GM19238 (cell line): ENCODE measurements around the gene CFAP90.

Source experiments
- DNase-seq: peaks from one replicate; pipeline ENCODE4 v3.0.0; 2011; ENCODE audit warnings: low spot score; ENCODE audit not compliant: insufficient read length

Gene CFAP90

DNA sequence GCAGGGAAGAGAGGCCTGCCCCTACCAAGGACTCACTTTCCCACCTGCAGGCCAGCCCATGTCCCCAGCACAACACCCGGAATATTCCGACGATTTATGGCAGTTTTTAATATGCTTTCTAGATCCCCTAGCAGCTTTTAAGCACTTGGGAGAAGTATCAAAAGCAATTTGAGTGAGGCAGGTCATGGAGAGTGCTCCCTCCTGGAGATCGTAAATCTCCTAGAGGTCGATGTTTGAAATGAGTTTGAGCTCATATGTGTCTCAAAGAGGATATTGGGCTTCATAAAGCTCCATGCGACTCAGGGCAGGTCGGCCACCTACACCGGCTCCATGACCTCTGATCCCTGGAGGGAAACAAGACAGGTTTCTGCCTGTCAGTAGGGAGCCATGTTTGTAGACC is 27.3 kb downstream of the CFAP90 start:
- no peak for DNase-seq

DNA sequence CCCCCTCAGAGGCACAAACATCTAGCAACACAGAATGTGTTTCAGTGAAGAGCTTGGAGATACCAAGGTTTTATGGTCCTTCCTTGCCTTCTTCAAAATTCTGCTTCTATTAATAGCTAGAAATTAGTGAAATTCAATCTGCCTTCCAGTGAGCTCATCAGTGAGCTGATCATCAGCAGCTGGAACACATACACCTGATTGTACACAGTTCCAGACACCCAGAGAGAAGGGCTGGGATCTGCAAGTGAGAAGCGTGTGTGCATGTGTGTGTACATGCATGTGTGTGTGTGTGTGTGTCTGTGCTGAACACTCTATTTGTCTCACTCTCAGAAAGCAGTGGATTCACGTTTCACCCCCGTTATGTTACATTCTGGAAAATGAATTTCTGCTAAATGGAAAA is 28.5 kb downstream of the CFAP90 start:
- DNase-seq: no peak

DNA sequence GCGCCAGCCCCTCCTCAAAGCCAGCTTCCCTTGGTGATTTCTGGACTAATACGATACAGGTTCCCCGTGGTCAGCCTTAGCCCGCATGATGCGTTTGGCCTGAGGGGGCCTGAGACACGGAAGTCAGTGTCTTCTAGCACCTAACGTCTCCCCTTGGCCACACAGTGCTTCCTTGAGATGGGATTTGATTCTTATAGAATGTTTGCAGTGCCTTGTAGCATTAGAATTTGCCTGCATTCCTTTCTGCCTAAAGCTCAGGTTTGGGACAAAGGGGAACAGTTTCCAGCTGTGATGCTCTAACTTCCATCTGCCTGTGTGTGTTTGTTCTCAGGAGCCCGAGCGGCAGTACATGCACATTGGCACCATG is 34.4 kb downstream of the CFAP90 start:
- DNase-seq: no peak

GRCh38 chr5:7815892-7816534 is 34.9 kb downstream of the CFAP90 start:
- DNase-seq: peak; percentile 67

DNA sequence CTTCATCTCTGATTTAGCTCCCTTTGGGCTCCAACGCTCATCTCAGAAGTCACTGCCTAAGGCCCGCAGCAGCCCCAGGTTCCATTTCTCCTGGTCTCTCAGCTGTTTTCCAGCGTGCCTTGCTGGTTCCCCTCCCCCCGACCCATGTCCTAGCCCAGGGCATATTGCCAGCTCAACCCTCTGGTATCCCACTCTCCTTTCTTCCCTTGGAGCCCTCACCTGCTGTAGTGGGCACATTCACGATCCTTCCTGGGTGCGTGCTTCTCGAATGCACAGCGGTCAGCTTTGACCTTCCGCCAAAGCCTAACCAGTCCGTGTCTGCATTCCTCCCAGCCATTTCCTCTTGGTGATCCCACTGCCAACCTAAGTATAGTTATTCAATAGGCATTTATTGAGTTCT is 36.1 kb downstream of the CFAP90 start:
- DNase-seq: no peak

- no peak for DNase-seq
These were observed 37.4 kb downstream of the CFAP90 start for GRCh38 chr5:7813576-7813975.

DNA sequence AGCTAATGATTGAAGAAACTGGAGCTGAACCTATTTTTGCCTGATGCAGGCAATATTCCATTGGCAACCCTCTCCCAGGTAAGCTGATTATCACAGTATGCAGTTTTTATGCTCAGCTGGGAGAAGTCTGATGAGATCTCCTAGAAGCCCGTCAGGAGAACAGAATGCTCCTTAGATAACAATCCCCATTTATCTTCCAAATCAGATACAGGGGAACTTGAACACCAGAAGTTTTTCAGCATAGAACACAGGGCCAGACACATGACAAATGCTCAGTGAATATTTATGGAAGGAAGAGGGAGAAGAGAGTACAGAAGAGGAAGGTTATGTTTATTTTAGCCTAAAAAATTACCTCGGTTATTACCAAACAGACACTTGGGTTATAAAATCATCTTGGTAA is 37.9 kb downstream of the CFAP90 start:
- no peak for DNase-seq

DNA sequence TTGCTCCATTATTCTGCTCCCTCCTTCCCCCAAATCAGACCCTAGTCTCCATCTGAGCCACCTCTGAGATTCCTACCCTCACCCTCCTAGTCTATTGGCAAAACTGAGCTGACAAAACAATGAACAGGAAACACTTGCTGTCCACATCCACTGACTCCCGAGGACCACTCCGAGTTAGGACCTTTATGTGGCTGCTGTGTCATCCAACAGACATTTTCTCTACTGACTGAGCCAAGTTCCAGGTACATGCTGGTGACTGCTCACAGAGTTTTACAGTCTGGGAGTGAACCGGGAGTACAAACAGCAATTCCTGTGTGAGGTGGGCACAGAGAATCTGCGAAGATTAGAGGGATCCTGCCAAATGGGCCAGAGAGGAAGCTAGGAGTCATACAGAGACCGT is 39.2 kb downstream of the CFAP90 start:
- no peak for DNase-seq

DNA sequence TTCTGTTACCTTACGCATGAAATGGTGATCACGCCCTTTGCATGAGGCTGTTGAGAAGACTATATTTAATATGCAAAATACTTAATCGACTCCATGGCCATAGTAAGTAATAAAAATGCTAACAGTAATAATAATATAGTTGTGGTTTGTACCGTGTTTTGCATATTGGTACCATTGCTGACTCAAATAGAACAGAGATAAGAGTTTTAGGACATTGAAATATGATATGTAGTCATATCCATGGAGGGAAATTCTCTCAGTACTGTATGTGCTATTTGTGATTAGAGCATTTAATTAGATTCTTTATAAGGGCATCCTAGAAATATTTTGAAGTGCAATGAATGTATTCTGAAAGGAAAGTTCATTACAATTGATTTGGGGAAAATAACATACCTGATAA is 41.9 kb downstream of the CFAP90 start:
- no peak for DNase-seq

GRCh38 chr5:7805379-7805778 is 45.6 kb downstream of the CFAP90 start:
- no peak for DNase-seq

DNA sequence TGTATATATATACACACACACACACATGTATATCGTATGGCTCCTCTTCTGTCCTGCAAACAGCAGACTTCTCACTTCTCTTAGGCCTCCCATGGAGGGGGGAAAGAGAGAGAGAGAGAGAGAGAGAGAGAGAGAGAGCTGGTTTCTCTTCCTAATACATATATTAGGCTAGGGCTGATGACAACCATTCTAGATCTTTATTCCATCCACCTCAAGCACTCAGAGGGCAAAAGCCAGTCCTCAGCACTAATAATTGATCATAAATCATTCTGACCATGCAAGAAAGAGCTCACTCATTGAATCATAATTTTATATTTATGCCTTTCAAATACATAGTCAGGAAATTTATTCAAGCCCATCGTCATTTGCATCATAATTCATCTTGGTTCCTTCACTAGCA is 47.0 kb downstream of the CFAP90 start:
- no peak for DNase-seq

DNA sequence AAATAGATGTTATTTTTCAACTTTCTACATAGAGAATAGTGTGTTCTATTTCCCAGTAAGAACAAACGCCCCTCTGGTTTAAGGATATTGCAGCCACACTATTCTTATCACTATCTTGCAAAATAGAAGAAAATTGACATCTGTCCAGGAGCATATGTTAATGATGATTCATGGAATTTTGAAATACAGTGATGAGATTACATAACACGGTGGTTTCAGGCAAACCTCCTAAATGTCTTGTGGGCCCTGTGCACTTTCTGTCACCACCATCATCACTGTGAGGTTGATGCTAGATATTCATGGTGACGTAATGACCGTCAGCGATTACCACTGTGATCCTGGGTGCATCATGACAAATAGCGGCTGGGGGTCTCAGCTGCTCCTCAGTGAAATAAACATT is 48.1 kb downstream of the CFAP90 start:
- no peak for DNase-seq

DNA sequence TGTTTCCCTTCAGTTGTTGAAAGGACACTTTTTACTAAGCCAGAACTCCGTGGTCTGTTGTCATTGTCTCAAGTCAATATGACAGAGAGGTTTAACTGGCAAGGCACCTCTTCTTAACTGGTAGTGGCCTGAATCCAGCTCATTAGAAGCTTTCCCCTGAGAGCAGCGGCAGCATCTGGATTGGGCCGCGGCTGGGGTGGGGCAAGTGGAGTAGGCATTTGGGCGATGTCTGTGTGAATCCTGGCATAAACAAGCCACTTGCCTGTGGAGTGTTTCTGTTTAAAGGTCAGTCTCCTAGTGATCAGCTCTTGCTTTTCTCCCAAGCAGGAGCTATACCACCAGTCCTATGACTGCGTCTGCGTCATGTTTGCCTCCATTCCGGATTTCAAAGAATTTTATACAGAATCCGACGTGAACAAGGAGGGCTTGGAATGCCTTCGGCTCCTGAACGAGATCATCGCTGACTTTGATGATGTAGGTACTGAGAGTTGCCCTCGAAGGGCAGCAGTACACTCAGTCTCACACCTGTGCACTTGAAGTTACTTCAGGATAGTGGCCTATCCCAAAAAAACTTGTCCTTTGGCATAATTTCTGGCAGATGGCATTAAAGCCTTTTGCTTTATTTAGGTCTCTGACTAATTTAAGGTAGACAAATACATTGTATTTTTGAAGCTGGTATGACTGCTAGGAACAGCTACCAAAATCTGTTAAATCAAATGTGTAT is 48.9 kb downstream of the CFAP90 start:
- DNase-seq: no peak

GRCh38 chr5:7795306-7795705 is 55.6 kb downstream of the CFAP90 start:
- no peak for DNase-seq

DNA sequence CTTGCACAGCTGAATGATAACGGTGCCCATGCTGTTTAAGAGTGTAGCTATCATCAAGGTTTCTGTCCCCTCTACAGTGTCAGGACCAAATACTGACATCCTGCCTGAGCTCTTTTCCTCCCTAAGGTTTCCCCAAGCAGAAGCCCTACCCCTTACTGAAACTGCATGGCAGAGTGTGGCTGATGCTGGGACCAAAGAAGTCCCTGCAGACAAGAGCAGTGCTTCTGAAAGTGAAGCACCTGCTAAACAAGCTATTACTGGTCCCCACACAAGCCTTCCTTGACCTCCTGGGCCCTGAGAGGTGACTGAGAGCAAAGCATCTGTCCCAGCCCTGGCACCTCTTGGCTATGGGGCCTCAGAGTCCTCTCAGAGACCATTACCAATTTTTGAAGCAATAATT is 56.1 kb downstream of the CFAP90 start:
- no peak for DNase-seq

DNA sequence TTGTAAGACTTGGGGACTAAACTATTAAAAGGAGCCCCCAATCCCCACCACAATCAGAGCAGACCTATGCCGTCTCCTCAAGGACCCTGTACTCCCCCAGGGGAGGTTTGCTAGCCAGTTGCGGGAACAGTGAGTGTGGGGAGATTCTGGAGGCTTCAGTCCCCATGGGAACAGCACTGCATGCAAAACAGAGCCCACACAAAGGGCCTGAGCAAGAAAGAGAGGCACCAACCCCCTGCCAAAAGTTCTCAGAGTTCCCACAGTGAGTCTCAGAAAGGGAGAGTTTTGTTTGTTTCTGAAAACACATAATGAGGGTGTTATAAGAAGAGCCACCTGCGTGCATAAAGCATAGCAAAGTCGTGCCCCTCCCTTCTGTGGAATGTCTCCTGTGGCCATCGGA is 56.6 kb downstream of the CFAP90 start:
- peak; percentile 16 for DNase-seq

- no peak for DNase-seq
These were observed 57.0 kb downstream of the CFAP90 start for GRCh38 chr5:7793895-7794294.

DNA sequence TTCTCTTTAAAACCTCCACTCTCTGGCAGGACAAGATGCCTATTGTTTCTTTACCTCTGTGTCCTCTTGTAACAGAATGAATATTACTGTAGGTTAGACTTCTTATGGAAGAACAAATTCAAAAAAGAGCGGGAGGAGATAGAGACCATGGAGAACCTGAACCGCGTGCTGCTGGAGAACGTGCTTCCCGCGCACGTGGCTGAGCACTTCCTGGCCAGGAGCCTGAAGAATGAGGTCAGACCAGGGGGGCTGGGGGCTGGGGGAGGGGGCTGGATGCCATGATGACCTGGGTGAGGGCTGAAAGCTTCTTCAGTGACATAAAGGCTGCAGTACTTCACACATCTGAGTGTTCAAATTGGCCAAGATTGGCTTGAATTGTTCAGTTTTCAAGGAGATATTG is 61.4 kb downstream of the CFAP90 start:
- DNase-seq: no peak

DNA sequence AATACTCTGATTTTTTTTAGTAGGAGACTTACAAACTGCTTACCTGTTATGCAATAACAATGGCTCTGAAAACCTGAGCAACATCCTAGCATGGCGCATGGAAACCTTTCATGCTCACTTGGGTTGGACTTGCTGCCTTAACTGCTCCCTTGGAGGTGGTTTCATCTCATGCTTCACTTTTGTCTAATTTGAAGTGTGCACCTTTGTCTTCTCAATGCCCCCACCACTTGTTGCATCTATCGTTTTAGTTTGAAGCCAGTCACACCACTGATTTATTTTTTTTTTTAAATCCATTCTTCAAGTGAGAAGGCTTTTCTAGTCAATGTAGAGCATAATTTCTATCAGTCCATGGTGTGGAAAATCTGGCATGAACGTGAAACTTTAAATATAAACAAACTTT is 63.2 kb downstream of the CFAP90 start:
- no peak for DNase-seq

DNA sequence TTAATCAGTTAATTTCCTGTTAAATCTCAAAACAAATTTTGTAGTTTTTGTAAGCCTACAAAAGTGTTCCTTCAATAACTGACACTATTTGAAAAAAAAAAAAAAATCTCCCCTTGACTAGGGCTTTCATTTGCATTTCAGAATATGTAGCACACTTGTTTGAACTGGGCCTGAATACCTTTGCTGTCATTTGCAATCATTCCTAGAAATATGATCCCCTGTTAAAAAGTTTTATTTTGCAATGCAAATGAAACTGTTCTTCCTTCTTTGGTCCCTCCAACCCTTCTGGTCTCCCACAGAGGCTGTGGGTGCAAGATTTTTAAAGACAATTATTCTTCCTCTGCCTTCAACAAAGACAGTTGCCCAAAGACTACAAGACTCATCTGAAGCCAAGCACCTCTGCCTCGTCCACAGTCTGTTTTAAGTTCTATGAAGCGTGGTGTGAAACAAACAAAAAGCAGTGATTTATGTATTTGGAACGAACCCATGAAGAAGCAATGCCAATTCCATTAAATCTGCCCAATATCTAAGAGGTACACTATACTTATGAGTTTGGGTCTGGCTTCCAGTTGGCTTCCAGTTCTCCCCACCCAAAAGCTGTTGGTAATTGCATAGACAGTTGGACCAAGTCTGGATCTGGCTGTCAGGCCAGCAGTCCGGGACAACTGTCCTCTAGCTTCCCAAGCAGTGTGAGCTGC is 66.1 kb downstream of the CFAP90 start:
- no peak for DNase-seq

GRCh38 chr5:7781899-7782298 is 69.0 kb downstream of the CFAP90 start:
- no peak for DNase-seq
